Measurements from ENCODE around the gene RPL37A. TPM values are rescaled to one million over a fixed set of nuclear protein-coding genes. Genes with fewer than 3 reads are reported as not detected.

Gene RPL37A
- total and polyA plus RNA-seq, 2 of the 4 experiments (the other 2 are of a cell fraction), result 341 to 1,572 TPM

DNA sequence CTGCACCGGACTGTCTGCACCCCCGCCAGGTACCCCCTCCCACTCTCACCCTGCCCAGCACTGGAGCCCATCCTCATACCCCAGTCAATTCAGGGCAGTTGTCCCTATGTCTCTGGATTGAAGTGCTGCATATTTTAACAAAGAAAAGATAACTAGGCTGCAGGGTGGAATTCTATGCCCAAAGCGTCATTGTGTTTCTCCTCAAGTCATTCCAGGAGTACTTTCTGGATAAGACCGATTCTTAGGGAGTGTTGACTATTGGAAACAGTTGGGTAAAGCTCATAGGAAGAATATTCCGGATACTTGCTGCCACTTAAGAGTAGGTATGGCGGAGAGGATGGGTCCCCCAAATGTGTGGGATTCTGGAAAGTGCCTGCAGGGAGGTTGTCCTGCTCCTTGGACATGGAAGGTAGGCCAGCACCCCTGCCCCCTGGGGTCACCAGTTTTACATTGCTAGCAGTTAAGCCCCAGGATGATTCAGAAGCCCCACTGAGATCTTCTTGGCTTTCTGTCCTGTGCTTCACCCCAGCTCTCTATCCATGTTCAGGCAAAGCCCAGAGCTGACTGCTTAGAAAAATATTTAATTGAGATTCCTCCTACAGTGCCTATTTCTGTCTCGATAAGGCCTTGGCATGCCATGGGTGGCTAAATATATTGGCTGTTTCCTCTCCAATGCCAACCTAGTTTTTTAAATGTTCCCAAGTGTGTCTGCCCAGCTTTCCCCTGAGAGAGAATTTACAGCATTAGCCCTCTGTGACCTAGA, 48.2 kb downstream of the RPL37A start:
- DNase-seq, result peak; percentile 55
- peak overlapping the region; percentile 77; the same call in 1 of the 2 replicates for H2BK120ac ChIP-seq (ENCODE audit: low read depth, low read length)
- 84% methylated on average over 4 of the region's 7 CpGs; no CpG with 5 or more reads in 1 of the 2 experiments for WGBS, 2 experiments (ENCODE audit: extremely low coverage in 2 of 2, insufficient read length in 1 of 2)

More for the DNA sequence above, 48.2 kb downstream of the RPL37A start:
- Histone ChIP-seq H2AK9ac (replicated peaks; ENCODE audit: low read depth, low read length, poor library complexity) (no peak overlapping the region), H3K4ac (ENCODE audit: low read depth, low read length) (peak overlapping the region; percentile 60; the same call in 1 of the 2 replicates), H3K9ac (ENCODE audit: low read depth, low read length) (no peak overlapping the region), H3K4me1 (ENCODE audit: control insufficient read depth, insufficient read depth, low read length) (peaks cover 29% of the 10 kb centered on the region), H3K27me3 (ENCODE audit: control insufficient read depth, insufficient read depth, low read length) (no peaks in the 10 kb centered on the region), H3K23ac (ENCODE audit: low read depth, low read length) (peak overlapping the region; percentile 29; the same call in 1 of the 2 replicates), H4K8ac (ENCODE audit: low read depth in 2 of 2, low read length in 2 of 2) (peak overlapping the region in 1 of 2 experiments; percentile 68; a peak in 2 of 4 replicates), H3K4me3 (ENCODE audit: insufficient read depth, low read depth, low read length) (no peak overlapping the region), H3K14ac (replicated peaks; ENCODE audit: low read depth, low read length) (peak overlapping the region; percentile 60; the same call in 1 of the 2 replicates), H2AFZ (replicated peaks; ENCODE audit: low read length, poor library complexity) (no peak overlapping the region), H3K4me2 (ENCODE audit: low read depth, low read length) (peak overlapping the region; percentile 12; the same call in 1 of the 2 replicates), H2BK5ac (ENCODE audit: low read depth, low read length, poor library complexity, severe bottlenecking) (peak overlapping the region; percentile 50), H2BK15ac (ENCODE audit: low read depth, low read length) (peak overlapping the region; percentile 42; the same call in 1 of the 3 replicates), H3K9me1 (ENCODE audit: insufficient read depth, low read length) (peaks cover 2% of the 10 kb centered on the region; the same call in 1 of the 2 replicates), H3K9me3 (ENCODE audit: control insufficient read depth, insufficient read depth, low read length) (no peaks in the 10 kb centered on the region), H3K56ac (ENCODE audit: extremely low read depth, insufficient read depth, low read length) (no peak overlapping the region), H3K79me1 (ENCODE audit: low read depth in 1 of 2, low read length in 2 of 2) (no peaks in the 10 kb centered on the region), H4K20me1 (ENCODE audit: insufficient read depth, low read length) (no peaks in the 10 kb centered on the region), H3K27ac (ENCODE audit: insufficient read depth, low read length) (peak overlapping the region; percentile 65; the same call in 1 of the 2 replicates), H3K18ac (ENCODE audit: low read depth, low read length) (peak overlapping the region; percentile 78), H3K36me3 (ENCODE audit: control insufficient read depth, insufficient read depth, low read length) (no peaks in the 10 kb centered on the region), H4K5ac (ENCODE audit: low read depth, low read length) (peak overlapping the region; percentile 72; the same call in 1 of the 2 replicates), H2BK20ac (ENCODE audit: low read depth, low read length) (peak overlapping the region; percentile 41), H2AK5ac (ENCODE audit: low read depth, low read length) (no peak overlapping the region), H4K91ac (ENCODE audit: insufficient read depth, low read depth, low read length) (peak overlapping the region; percentile 16; the same call in 1 of the 2 replicates)
- dilution Hi-C loops (cut with HindIII; ENCODE audit: low sequenced_read_pairs, unreplicated experiment) (no loop called here), in situ Hi-C loops (cut with MboI; ENCODE audit: low sequenced_read_pairs) (no loop called here), intact Hi-C loops (cut with micrococcal nuclease) (no loop called here)
- no TSS peak for BruUV-seq (replicated peaks)
- TF ChIP-seq POLR2A (IDR thresholded peaks at IDR 0.05; ENCODE audit: low read depth, low read length) (no peak), RCOR1 (IDR thresholded peaks at IDR 0.05; ENCODE audit: insufficient replicate concordance, low read length) (no peak), RAD21 (IDR thresholded peaks at IDR 0.05; ENCODE audit: low read length) (no peak), CEBPB (IDR thresholded peaks at IDR 0.05; ENCODE audit: low read depth, low read length) (no peak), CHD1 (IDR thresholded peaks at IDR 0.05; ENCODE audit: low read depth, low read length) (no peak), NFE2L2 (IDR thresholded peaks at IDR 0.05; ENCODE audit: low read depth, low read length) (no peak), RFX5 (IDR thresholded peaks at IDR 0.05; ENCODE audit: low read depth, low read length) (no peak), MAFK (IDR thresholded peaks at IDR 0.05; ENCODE audit: low read depth, low read length) (no peak), FOS (IDR thresholded peaks at IDR 0.05; ENCODE audit: low read depth, low read length) (no peak)
- TF ChIP-seq, protein P1, sequence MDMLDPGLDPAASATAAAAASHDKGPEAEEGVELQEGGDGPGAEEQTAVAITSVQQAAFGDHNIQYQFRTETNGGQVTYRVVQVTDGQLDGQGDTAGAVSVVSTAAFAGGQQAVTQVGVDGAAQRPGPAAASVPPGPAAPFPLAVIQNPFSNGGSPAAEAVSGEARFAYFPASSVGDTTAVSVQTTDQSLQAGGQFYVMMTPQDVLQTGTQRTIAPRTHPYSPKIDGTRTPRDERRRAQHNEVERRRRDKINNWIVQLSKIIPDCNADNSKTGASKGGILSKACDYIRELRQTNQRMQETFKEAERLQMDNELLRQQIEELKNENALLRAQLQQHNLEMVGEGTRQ (IDR thresholded peaks at IDR 0.05; ENCODE audit: low read depth, low read length), result no peak
- ChIA-PET CTCF (no interaction called here), POLR2A (ENCODE audit: unreplicated experiment) (no interaction called here)
- peak; percentile 61 for ATAC-seq (ENCODE audit: low read depth)

Measured in IMR-90 (cell line).